ENCODE results near the gene MDGA2.

- no peak for TF ChIP-seq CTCF (IDR thresholded peaks at IDR 0.05; ENCODE audit: insufficient read depth, low read length, poor library complexity, severe bottlenecking)
- no peak for TF ChIP-seq EZH2phosphoT487 (conservative IDR thresholded peaks at IDR 0.05; ENCODE audit: low read length)
Observed at GRCh38 chr14:47194055-47194454, 481.4 kb downstream of the MDGA2 start.

All from SU-DHL-6 (cell line).